Measurements from ENCODE around the gene LDB1.

GRCh38 chr10:102065561-102066398 is 54.4 kb downstream of the LDB1 start:
- no peak for TF ChIP-seq POLR2A (IDR thresholded peaks at IDR 0.05)
- TF ChIP-seq, protein P1, sequence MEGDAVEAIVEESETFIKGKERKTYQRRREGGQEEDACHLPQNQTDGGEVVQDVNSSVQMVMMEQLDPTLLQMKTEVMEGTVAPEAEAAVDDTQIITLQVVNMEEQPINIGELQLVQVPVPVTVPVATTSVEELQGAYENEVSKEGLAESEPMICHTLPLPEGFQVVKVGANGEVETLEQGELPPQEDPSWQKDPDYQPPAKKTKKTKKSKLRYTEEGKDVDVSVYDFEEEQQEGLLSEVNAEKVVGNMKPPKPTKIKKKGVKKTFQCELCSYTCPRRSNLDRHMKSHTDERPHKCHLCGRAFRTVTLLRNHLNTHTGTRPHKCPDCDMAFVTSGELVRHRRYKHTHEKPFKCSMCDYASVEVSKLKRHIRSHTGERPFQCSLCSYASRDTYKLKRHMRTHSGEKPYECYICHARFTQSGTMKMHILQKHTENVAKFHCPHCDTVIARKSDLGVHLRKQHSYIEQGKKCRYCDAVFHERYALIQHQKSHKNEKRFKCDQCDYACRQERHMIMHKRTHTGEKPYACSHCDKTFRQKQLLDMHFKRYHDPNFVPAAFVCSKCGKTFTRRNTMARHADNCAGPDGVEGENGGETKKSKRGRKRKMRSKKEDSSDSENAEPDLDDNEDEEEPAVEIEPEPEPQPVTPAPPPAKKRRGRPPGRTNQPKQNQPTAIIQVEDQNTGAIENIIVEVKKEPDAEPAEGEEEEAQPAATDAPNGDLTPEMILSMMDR (IDR thresholded peaks at IDR 0.05) = peak in 2 of 12 donors; percentile 10

Measured in heart left ventricle (tissue), 13 donors.